PFSK-1 (cell line): Measurements from ENCODE around the gene AKAP13.

ENCODE experiments used
- FOXP2 ChIP-seq: optimal IDR thresholded peaks from 2 replicates; pipeline ENCODE3; 2011; ENCODE audit warnings: borderline replicate concordance, control low read depth, inconsistent platforms; ENCODE audit not compliant: insufficient read depth; ENCODE audit errors: extremely low read length, extremely low read depth
- POLR2AphosphoS5 ChIP-seq: IDR thresholded peaks from 2 replicates; pipeline ENCODE4 v1.6.1; 2012; ENCODE audit warnings: low read depth, mild to moderate bottlenecking, control low read depth, low read length, moderate library complexity
- SIN3A ChIP-seq: IDR thresholded peaks from 2 replicates; pipeline ENCODE4 v1.6.1; 2012; ENCODE audit warnings: mild to moderate bottlenecking, low read length, moderate library complexity, borderline replicate concordance; ENCODE audit not compliant: insufficient read depth
- TAF1 ChIP-seq: IDR thresholded peaks from 2 replicates; pipeline ENCODE4 v1.6.1; 2012; ENCODE audit warnings: low read length, control low read depth, borderline replicate concordance; ENCODE audit not compliant: insufficient read depth
- TF ChIP-seq, protein P1 (sequence below), 2 experiments: IDR thresholded peaks; 2 replicates each; pipeline versions ENCODE4 v1.6.1 to v1.8.0; 2011 to 2012; ENCODE audit warnings: low read depth in 2 of 2, low read length in 2 of 2, control low read depth in 1 of 2, inconsistent platforms in 1 of 2, mild to moderate bottlenecking in 1 of 2, moderate library complexity in 1 of 2; ENCODE audit not compliant: insufficient read depth in 1 of 2

AKAP13 gene

DNA sequence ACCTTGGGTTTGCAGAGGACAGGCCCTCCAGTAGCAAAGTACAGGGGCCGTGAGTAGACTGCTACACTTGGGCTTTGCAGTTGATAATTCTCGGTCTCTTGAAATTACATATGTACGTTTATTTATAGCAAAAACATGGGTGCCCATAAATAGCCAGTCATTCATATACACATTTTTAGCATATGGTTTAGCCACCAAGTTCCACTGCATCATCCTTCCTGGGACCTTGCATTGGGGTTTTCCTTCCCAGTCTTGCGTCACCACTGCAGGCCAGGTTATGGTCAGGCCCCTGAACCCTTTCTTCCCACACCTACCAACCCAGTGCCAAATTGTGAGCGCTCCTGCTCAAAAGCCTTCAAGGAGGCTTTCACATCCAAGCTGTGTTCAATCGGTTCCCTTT lies 401.7 kb downstream of the AKAP13 start:
- no peak for TF ChIP-seq SIN3A
- TF ChIP-seq, protein P1, sequence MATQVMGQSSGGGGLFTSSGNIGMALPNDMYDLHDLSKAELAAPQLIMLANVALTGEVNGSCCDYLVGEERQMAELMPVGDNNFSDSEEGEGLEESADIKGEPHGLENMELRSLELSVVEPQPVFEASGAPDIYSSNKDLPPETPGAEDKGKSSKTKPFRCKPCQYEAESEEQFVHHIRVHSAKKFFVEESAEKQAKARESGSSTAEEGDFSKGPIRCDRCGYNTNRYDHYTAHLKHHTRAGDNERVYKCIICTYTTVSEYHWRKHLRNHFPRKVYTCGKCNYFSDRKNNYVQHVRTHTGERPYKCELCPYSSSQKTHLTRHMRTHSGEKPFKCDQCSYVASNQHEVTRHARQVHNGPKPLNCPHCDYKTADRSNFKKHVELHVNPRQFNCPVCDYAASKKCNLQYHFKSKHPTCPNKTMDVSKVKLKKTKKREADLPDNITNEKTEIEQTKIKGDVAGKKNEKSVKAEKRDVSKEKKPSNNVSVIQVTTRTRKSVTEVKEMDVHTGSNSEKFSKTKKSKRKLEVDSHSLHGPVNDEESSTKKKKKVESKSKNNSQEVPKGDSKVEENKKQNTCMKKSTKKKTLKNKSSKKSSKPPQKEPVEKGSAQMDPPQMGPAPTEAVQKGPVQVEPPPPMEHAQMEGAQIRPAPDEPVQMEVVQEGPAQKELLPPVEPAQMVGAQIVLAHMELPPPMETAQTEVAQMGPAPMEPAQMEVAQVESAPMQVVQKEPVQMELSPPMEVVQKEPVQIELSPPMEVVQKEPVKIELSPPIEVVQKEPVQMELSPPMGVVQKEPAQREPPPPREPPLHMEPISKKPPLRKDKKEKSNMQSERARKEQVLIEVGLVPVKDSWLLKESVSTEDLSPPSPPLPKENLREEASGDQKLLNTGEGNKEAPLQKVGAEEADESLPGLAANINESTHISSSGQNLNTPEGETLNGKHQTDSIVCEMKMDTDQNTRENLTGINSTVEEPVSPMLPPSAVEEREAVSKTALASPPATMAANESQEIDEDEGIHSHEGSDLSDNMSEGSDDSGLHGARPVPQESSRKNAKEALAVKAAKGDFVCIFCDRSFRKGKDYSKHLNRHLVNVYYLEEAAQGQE (IDR thresholded peaks at IDR 0.05; ENCODE audit: insufficient read depth in 1 of 2, low read depth in 2 of 2, low read length in 2 of 2), result no peak
- no peak for TF ChIP-seq FOXP2
- no peak for TF ChIP-seq POLR2AphosphoS5
- no peak for TF ChIP-seq TAF1

DNA sequence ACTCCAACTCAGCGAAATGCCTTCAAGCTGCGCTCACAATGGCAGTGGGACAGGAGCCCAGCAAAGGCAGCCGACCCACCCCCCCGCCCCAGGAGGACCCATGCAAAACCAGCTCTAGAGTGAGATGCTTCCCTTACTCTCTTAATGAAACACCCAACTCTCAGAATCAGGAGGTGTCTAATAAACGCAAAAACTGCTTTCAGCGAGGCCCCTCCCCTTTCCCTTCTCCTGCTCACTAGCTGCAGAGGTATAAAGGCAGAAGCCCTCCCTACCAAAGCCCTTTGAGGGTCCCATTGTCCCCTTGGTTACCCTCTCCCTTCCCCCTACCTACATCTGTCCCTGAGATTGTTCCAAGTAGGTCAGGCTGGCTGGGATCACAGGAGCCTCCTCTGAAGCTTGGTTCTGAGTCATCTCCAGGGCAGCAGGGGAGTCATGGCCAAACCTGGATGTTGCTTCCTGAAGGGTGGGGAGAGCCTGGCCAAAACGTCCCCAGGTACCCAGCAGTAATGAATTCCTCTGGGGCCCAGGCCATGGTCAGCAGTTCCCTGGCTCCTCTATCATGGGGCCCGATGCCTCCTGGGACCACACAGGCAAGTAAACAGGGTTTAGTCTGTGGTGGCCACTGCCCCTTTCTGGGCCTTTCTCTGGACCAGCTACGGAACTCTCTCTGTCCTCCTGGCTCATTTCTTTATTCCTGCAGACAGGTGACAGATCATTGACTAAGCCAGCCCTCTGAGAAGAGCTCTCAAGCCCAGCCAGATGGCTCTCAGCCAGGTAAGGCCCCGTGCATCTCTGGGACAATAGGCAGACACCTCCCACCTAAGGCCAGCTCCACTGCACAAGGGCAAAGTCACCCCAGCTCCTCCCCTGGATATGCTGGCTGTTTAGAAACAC lies 405.7 kb downstream of the AKAP13 start:
- TF ChIP-seq TAF1 (no peak), FOXP2 (no peak), POLR2AphosphoS5 (no peak), SIN3A (no peak)
- TF ChIP-seq, protein P1 (IDR thresholded peaks at IDR 0.05; ENCODE audit: insufficient read depth in 1 of 2, low read depth in 2 of 2, low read length in 2 of 2), result no peak

DNA sequence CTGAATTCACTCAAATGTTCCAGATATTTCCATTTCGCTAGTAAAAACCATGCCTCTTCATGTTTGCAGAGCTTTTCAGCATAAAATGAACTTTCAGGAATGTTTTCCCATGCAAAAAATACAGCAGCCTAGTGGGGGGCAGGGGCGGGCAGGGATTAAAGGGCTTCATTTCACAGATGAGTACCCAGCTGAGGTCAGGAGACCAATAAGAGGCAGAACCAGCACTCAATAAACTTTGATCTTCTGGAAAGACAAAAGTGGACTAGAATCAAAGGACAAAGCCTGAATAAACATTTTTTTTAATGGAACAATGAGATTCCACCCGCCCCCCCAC lies 406.3 kb downstream of the AKAP13 start:
- TF ChIP-seq FOXP2 (no peak), TAF1 (no peak)

DNA sequence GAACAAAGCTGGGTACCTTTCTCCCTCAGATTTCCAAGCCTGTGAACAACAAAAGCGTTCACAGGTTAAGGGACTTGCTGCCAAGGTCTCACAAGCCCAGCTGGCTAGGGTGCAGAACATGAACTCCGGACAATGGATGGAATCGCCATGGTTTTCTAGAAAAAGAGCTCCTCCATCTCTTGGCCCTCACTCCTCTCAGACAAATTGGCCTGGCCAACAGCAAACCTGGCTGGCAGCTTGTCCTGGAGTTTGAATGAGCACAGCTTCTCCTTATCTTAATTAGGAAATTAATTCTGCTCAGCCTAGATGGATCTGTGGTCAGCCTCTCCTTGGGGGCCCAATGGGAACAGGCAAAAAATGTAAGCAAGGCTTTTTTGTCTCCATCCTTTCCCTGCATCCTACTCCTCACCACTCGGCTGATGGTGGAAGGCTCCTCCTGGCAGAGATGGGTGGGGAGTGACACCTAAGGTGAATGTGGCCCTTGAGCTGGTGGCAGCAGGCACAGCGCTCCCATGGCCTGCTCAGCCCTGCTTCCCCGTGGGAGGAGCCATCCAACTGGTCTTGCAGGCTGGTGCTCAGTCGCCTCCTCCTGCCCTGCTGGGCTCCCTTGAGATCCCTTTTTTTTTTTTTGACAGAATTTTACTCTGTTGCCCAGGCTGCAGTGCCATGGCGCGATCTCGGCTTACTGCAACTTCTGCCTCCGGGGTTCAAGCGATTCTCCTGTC lies 408.5 kb downstream of the AKAP13 start:
- TF ChIP-seq FOXP2 (no peak), POLR2AphosphoS5 (no peak), TAF1 (no peak), SIN3A (no peak)
- TF ChIP-seq, protein P1 (IDR thresholded peaks at IDR 0.05; ENCODE audit: insufficient read depth in 1 of 2, low read depth in 2 of 2, low read length in 2 of 2), result no peak

DNA sequence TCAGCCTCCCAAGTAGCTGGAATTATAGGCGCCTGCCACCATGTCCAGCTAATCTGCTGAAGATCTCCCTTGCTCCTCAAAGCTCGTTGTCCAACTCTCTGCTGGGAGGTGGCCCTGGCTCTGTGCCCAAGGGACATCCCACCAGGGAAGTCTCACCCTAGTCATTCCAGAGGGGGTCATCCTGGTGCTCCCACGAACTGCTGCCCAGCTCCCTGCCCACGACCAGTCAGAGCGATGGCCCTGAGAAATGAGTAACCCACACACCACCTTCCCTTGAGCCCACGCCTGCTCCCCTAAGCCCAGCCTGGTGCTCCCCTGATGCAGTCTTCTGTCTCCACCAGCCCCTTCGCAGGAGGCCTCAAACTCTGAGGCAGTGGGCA lies 409.1 kb downstream of the AKAP13 start:
- TF ChIP-seq SIN3A, result no peak
- no peak for TF ChIP-seq POLR2AphosphoS5
- TF ChIP-seq TAF1, result no peak
- TF ChIP-seq FOXP2, result no peak
- TF ChIP-seq, protein P1 (IDR thresholded peaks at IDR 0.05; ENCODE audit: insufficient read depth in 1 of 2, low read depth in 2 of 2, low read length in 2 of 2), result no peak
